Stimulated activated CD4-positive, alpha-beta T cell treated with anti-CD3 and anti-CD28 coated beads, TNF-alpha, amount 100 ng/mL, for 24 hours (primary cell): ENCODE measurements around the gene SLC22A17.
"Not testable (repeated sequence)": the region's sequence is repeated elsewhere in the genome, so short reads cannot be mapped to it uniquely, and the experiment has no call there.

Source experiments
- DNase-seq, 3 experiments: peaks; one replicate each; pipeline ENCODE4 v3.0.0-alpha.2; 2020; ENCODE audit warnings: low read depth in 3 of 3

The SLC22A17 gene

DNA sequence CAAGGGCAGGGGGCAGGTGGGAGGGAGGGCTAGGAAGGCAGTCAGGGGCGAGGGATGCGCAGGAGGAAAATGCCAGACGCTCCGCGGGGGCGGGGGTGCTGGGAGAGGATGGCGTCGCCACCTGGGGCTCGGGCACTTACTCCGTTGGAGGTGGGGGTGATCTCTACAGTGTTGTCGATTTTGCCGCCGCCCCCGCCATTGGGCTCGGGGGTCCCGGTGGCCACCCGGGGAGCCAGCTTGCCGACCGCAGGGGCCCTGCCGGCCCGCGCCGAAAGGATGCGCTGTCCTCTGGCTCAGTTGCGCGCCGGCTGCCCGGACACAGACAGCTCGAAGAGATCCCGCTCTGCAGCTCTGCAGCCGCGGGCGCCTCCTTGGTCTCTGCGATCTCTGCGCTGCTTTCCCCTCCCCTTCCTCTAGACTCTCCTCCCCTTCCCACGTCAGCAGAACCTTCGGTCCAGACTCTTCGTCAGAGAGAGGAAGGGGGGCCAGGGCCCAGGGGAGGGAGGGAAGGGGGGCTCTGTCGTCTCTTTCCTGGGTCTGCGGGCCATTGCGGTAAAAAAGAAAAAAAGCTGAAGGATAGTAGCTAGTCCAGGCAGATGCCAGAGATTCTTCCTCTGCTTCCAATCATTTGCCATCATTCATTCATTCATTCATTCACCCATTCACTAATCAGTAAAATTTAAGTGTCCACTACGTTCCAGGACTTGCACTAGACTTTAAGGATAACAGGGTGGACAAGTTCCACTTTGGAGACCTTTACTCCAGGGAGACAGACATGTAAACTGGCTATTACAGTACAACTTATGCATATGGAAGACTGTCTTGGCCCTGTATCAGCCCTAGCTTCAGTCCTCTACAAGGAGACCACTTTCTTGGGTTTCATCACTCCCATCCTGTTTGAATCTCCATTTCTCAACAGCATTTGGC is at the start of gene SLC22A17:
Gene SLC22A17, minus strand, starts transcription at position 382 of the 927 bp plus-strand sequence.
- DNase-seq = peak; percentile 31 to 57 (median 47)

- DNase-seq = no peak
These were observed 48.6 kb upstream of the SLC22A17 start for GRCh38 chr14:23401291-23401690.

GRCh38 chr14:23400496-23401149 is 47.9 kb upstream of the SLC22A17 start:
- DNase-seq = not testable (repeated sequence)

DNA sequence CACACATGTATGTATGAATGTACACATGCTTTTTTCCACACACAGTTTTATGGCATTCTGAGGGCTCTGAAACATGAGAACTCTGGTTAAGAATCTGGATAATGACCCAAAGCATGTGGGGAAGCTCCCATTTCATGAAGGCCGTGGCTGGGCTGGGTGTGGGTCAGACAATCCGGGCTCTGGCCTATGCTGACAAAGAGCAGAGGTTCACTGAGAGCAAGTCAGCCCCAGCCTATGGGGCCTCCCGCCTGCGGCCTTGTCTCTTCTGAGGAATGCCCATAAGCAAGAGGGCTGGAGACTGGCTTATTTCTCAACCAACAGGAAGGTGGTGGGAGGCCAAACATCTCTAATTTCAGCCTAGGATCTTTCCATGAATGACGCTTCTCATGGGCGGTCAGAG is 46.9 kb upstream of the SLC22A17 start:
- no peak for DNase-seq

DNA sequence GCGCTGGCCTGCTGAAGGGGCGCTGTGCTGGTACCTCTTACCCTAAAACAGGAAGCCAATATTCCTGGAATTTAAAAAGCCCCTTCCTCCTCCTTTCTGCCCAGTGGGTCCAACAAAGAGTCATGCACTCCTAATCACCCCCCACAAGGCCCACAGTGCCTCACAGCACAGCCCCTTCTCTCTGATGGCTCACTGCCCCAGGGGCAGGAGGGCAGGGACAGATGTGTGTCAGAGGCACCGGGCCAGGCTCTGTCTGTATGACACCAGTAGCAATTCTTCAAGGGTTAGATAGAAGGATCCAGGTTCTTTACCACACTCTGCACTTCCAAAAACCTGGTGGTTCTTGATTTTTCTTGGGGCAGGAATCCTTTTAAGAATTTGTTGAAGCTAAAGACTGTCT is 46.4 kb upstream of the SLC22A17 start:
- no peak for DNase-seq

DNA sequence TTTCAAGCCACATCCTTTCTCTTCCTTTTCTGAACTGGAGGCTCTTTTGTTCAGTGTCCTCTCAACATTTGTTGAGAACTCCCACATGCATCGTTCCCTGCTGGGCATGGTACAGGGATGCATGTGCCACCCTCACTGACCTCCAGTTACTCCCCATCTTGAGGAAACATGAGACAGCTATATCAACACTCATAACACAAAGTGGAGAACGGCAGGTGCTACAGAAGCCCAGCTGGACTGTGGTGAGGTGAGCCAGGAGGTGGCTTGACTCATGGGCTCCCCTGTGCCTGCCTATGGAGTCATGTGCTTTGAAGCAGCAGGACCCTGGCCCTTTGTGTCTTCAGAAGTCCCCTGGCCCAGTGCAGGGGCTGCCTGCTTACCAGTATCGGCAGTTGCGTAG is 45.7 kb upstream of the SLC22A17 start:
- DNase-seq = no peak

GRCh38 chr14:23396781-23397407 is 44.2 kb upstream of the SLC22A17 start:
- DNase-seq = no peak

DNA sequence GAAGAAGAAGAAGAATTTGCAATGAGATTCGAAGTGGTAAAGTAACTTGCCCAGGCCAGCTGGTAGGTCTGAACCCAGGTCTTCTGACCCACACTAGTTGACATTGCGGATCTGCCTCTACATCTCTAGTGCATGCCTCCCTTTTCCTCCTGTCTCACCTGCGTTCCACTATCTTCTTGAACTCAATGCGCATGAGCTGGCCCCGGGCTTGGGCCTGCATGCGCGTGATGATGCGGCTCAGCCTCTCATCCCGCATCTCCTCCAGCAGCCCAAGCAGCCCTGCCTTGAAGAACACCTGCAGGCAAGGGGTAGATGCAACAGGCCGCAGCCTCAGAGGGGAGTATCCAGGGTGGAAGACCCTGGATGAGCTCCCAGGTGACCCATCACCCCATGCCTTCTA is 43.4 kb upstream of the SLC22A17 start:
- DNase-seq = no peak

DNA sequence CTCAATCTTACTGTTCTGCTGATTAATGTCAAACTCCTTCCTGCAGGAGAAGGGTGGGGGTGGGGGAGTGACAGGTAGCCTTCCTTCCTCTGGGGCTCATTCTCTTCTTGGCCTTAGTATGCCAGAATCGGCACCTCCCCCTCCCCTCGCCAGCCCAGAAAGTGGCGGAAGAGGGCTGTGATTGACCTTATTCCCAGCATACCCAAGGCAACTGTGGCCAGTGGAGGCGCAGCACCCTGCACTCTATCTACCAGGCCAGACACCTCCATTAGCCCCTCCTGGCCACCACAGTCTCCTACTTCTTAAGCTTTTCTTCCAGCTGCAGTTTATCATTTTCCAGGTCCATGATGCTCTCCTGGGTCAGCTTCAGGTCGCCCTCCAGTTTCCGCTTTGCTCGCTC is 39.9 kb upstream of the SLC22A17 start:
- no peak for DNase-seq

DNA sequence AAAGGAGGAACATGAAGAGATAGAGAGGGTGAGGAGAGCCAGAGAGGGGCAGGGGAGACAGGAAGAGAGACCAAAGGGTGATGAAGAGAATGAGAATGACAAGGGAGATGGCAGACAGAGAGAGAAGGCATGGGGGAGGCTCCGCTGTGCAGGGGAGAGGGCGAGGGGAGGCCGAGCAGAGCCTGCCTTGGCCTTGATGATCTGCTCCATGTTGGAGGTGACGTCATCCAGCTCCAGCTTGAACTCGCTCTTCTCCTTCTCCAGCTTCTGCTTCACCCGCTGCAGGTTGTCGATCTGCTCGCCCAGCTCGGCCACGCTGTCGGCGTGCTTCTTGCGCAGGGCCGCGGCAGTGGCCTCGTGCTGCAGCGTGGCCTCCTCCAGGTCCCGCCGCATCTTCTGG is 37.2 kb upstream of the SLC22A17 start:
- DNase-seq = not testable (repeated sequence)

- no peak for DNase-seq
These were observed 36.7 kb upstream of the SLC22A17 start for GRCh38 chr14:23389396-23389795.

GRCh38 chr14:23388996-23389395 is 36.3 kb upstream of the SLC22A17 start:
- DNase-seq = no peak

GRCh38 chr14:23387916-23388882 is 35.5 kb upstream of the SLC22A17 start:
- no peak for DNase-seq

DNA sequence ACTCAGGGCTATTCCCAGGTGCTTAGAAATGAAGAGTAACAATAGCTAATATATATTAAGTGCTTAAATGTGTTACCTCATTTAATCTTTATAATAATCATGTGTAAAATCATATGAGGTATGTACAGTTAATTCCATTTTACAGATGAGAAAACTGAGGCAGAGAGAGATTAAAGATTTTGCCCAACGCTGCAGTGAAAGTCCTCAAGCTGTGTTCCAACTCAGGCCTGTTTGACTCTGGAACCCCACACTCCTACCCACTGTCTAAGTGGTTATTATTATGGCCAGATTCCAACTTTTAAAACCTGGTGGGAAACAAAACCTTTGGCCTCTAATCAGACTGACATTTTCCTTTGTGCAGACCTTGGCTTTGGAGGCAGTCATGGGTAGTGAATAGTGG is 34.3 kb upstream of the SLC22A17 start:
- no peak for DNase-seq

DNA sequence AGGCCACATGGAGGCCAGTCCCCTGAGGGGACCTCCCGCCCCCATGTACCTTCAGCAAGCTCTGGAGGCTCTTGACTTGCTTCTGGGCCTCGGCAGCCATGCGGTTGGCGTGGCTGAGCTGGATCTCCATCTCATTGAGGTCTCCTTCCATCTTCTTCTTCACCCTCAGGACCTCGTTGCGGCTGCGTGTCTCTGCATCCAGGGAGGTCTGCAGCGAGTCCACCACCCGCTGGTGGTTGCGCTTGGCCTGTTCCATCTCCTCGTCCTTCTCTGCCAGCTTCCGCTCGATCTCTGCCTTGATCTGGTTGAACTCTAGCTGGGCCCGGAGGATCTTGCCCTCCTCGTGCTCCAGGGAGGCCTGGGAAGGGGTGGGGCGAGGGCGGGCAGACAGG is 33.6 kb upstream of the SLC22A17 start:
- DNase-seq = not testable (repeated sequence)

- no peak for DNase-seq
These were observed 33.1 kb upstream of the SLC22A17 start for GRCh38 chr14:23385642-23386265.

- no peak for DNase-seq
These were observed 32.6 kb upstream of the SLC22A17 start for GRCh38 chr14:23385244-23385641.

DNA sequence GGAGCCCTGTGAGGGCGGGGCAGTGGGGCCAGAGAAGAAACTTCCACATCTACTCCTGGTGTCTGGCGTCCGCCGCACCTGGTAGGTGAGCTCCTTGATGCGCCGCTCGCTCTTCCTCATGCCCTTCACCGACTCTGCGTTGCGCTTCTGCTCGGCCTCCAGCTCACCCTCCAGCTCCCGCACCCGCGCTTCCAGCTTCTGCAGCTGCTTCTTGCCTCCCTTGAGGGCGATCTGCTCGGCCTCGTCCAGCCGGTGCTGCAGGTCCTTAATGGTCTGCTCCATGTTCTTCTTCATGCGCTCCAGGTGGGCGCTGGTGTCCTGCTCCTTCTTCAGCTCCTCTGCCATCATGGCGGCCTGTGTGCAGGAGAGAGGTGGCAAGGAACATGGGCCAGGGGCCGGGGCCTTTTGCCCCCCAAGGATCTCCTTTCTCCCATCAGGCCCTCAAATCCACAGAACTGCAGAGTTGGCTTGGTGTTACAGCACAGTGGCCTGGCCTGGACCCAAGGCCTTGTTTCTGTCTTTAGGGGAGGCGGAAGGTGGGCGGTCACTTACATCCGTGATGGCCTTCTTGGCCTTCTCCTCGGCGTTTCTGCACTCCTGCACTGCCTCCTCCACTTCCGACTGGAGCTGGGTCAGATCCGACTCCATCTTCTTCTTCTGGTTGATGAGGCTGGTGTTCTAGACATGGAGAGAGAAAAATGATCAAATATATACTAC is 31.8 kb upstream of the SLC22A17 start:
- DNase-seq = no peak

GRCh38 chr14:23382731-23383440 is 30.2 kb upstream of the SLC22A17 start:
- no peak for DNase-seq

DNA sequence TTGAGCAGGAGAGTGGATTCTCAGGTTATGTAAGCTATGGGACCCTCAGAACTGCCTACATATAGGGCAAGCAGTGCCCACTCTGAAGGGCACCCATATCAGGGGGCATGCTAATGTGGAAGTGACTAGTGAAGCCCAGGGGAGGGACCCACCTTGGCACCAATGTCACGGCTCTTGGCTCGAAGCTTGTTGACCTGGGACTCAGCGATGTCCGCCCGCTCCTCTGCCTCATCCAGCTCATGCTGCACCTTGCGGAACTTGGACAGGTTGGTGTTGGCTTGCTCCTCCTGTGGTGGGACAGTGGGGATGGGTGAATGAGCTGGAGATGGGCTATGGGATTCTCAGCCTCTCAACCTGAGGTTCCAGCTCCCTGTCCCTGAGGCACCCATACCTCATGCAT is 29.6 kb upstream of the SLC22A17 start:
- DNase-seq = no peak
